ENCODE results near the gene TIMP3. TPM values are rescaled to one million over a fixed set of nuclear protein-coding genes. Genes with fewer than 3 reads are reported as not detected.

The TIMP3 gene
- polyA plus RNA-seq, 3 donors: not detected

DNA sequence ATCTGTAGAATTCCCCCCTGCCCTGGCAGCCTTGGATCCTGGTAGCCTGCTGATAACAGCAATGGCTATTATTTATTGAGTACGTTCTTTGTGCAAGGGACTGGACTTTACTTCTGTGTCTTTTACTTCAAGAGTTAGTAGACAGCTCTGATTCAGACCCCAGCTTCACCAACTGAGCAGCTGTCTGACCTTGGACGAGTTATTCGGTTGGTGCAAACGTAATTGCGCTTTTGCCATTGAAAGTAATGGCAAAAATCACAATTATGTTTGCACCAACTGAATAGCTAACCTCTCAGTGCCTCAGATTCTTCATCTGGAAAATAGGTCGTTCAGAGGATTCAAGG, 108.9 kb downstream of the TIMP3 start:
- Histone ChIP-seq H3K27me3 (ENCODE audit: control insufficient read depth in 2 of 2, insufficient read depth in 2 of 2, low read length in 2 of 2) (no peaks in the 10 kb centered on the region), H2AFZ (ENCODE audit: insufficient read depth, low read depth, low read length, poor library complexity, severe bottlenecking) (no peak overlapping the region), H3K4me1 (ENCODE audit: control insufficient read depth in 1 of 2, insufficient read depth in 2 of 2, low read length in 2 of 2) (no peaks in the 10 kb centered on the region), H3K4me3 (replicated peaks in 1 of 3; ENCODE audit: low read depth in 2 of 3, low read length in 3 of 3) (no peak overlapping the region), H3K79me2 (ENCODE audit: insufficient read depth, low read length) (no peaks in the 10 kb centered on the region), H3K27ac (ENCODE audit: low read depth in 1 of 2, low read length in 2 of 2) (no peak overlapping the region), H4K20me1 (ENCODE audit: insufficient read depth, low read length) (no peaks in the 10 kb centered on the region), H3K9ac (ENCODE audit: insufficient read depth, low read length, poor library complexity, severe bottlenecking) (no peak overlapping the region), H3K36me3 (replicated peaks in 1 of 2; ENCODE audit: control insufficient read depth in 1 of 2, insufficient read depth in 2 of 2, low read length in 2 of 2) (no peaks in the 10 kb centered on the region), H3K4me2 (replicated peaks; ENCODE audit: extremely low read depth, low read length, poor library complexity, severe bottlenecking) (no peak overlapping the region), H3K9me3 (replicated peaks in 1 of 2; ENCODE audit: control insufficient read depth in 1 of 2, insufficient read depth in 1 of 2, low read length in 2 of 2) (peaks cover under 1% of the 10 kb centered on the region in 2 donors)
- TF ChIP-seq, protein P1, sequence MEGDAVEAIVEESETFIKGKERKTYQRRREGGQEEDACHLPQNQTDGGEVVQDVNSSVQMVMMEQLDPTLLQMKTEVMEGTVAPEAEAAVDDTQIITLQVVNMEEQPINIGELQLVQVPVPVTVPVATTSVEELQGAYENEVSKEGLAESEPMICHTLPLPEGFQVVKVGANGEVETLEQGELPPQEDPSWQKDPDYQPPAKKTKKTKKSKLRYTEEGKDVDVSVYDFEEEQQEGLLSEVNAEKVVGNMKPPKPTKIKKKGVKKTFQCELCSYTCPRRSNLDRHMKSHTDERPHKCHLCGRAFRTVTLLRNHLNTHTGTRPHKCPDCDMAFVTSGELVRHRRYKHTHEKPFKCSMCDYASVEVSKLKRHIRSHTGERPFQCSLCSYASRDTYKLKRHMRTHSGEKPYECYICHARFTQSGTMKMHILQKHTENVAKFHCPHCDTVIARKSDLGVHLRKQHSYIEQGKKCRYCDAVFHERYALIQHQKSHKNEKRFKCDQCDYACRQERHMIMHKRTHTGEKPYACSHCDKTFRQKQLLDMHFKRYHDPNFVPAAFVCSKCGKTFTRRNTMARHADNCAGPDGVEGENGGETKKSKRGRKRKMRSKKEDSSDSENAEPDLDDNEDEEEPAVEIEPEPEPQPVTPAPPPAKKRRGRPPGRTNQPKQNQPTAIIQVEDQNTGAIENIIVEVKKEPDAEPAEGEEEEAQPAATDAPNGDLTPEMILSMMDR (IDR thresholded peaks at IDR 0.05): no peak
- DNase-seq: no peak
- Mint-ChIP-seq H3K27ac (no peak overlapping the region), H3K27me3 (ENCODE audit: low read depth in 3 of 3) (peaks cover 4% of the 10 kb centered on the region in 3 donors), H3K4me1 (no peaks in the 10 kb centered on the region), H3K36me3 (no peaks in the 10 kb centered on the region), H3K4me3 (no peak overlapping the region), H3K9me3 (peaks cover under 1 to 7% (median 2%) of the 10 kb centered on the region in 7 donors)
- intact Hi-C loops (cut with micrococcal nuclease): no loop called here
- WGBS (ENCODE audit: insufficient coverage): 94% methylated on average over 2 of the region's 6 CpGs

DNA sequence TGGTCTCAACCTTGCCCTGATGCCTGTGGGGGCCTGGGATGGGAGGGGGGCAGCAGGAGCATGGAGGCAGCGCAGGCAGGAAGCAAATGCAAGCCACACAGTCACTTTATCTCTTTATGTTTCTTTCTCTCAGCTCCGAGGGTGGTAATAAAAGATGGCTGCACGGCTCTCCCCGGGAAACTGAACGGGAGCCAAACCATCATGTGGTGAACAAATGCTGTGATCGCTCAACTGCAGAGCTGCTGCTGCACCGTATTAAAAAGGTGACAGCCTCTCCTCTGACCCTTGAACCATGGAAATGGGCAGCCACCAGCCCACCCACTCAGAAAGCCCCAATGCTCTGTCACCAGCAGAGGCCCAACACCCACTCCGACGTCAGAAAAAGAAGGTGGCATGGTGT, 110.0 kb downstream of the TIMP3 start:
- DNase-seq: no peak
- no peaks in the 10 kb centered on the region for H3K27me3 ChIP-seq (ENCODE audit: control insufficient read depth in 2 of 2, insufficient read depth in 2 of 2, low read length in 2 of 2)
- no peak overlapping the region for H3K4me3 ChIP-seq (replicated peaks in 1 of 3; ENCODE audit: low read depth in 2 of 3, low read length in 3 of 3)
- H2AFZ ChIP-seq (ENCODE audit: insufficient read depth, low read depth, low read length, poor library complexity, severe bottlenecking): no peak overlapping the region
- no peaks in the 10 kb centered on the region for H3K79me2 ChIP-seq (ENCODE audit: insufficient read depth, low read length)
- H3K27ac Mint-ChIP-seq: no peak overlapping the region
- H3K27me3 Mint-ChIP-seq (ENCODE audit: low read depth in 3 of 3): peaks cover 4% of the 10 kb centered on the region in 3 donors
- intact Hi-C loops (cut with micrococcal nuclease): no loop called here
- no peak overlapping the region for H3K27ac ChIP-seq (ENCODE audit: low read depth in 1 of 2, low read length in 2 of 2)
- peaks cover 7 to 16% (median 12%) of the 10 kb centered on the region in 7 donors for H3K9me3 Mint-ChIP-seq
- H3K9me3 ChIP-seq (replicated peaks in 1 of 2; ENCODE audit: control insufficient read depth in 1 of 2, insufficient read depth in 1 of 2, low read length in 2 of 2): peaks cover 9 to 11% of the 10 kb centered on the region in 2 donors
- WGBS (ENCODE audit: insufficient coverage): 40% methylated on average over 6 of the region's 9 CpGs
- H3K4me1 ChIP-seq (ENCODE audit: control insufficient read depth in 1 of 2, insufficient read depth in 2 of 2, low read length in 2 of 2): no peaks in the 10 kb centered on the region
- no peaks in the 10 kb centered on the region for H3K36me3 ChIP-seq (replicated peaks in 1 of 2; ENCODE audit: control insufficient read depth in 1 of 2, insufficient read depth in 2 of 2, low read length in 2 of 2)
- H4K20me1 ChIP-seq (ENCODE audit: insufficient read depth, low read length): no peaks in the 10 kb centered on the region
- H3K9ac ChIP-seq (ENCODE audit: insufficient read depth, low read length, poor library complexity, severe bottlenecking): no peak overlapping the region
- no peaks in the 10 kb centered on the region for H3K4me1 Mint-ChIP-seq
- TF ChIP-seq, protein P1 (IDR thresholded peaks at IDR 0.05): no peak
- H3K4me2 ChIP-seq (replicated peaks; ENCODE audit: extremely low read depth, low read length, poor library complexity, severe bottlenecking): no peak overlapping the region
- H3K36me3 Mint-ChIP-seq: no peaks in the 10 kb centered on the region
- H3K4me3 Mint-ChIP-seq: no peak overlapping the region
